ENCODE data around the gene TRERF1.

- TF ChIP-seq CTCF (IDR thresholded peaks at IDR 0.05; ENCODE audit: low read length), result no peak
- no peak for TF ChIP-seq EZH2 (IDR thresholded peaks at IDR 0.05; ENCODE audit: borderline replicate concordance, low read length)
These were observed 8.2 kb upstream of the TRERF1 start for GRCh38 chr6:42459888-42460287.

Data from OCI-LY1 (cell line).